Endometrial microvascular endothelial cells (primary cell): ENCODE measurements around the gene MARVELD3. TPM values are rescaled to one million over a fixed set of nuclear protein-coding genes. Genes with fewer than 3 reads are reported as not detected.
"Not testable (repeated sequence)": the region's sequence is repeated elsewhere in the genome, so short reads cannot be mapped to it uniquely, and the experiment has no call there.

Experiments
- in situ Hi-C: cut with HindIII; loops from 2 replicates; pipeline ENCODE4 v1.10.0; 2017; ENCODE audit warnings: low sequenced_read_pairs, low pct_unique_long_range_greater_than_20kb; ENCODE audit errors: inconsistent ontology term
- total RNA-seq: library from RNA; depleted of rRNA; stranded (reverse); fragments of >200 nt; gene quantifications from one replicate; pipeline ENCODE4 v1.2.3, GENCODE V29; 2015; ENCODE audit errors: inconsistent ontology term

The MARVELD3 gene
- total RNA-seq, 1 donor from 2014 or later: 0.19 TPM

DNA sequence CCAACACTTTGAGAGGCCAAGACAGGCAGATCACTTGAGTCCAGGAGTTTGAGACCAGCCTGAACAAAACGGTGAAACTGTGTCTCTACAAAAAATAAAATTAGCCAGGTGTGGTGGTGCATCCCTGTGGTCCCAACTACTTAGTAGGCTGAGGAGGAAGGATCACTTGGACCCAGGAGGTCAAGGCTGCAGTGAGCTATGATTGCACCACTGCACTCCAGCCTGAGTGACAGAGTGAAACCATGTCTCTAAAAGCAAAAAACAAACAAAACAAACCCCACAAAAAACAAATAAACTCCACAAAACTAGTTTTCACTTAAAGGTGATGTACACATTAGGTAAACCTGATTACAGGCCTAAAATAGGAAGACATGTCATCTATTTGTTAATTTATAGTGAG, 40.3 kb downstream of the MARVELD3 start:
- in situ Hi-C loops: no loop called here

DNA sequence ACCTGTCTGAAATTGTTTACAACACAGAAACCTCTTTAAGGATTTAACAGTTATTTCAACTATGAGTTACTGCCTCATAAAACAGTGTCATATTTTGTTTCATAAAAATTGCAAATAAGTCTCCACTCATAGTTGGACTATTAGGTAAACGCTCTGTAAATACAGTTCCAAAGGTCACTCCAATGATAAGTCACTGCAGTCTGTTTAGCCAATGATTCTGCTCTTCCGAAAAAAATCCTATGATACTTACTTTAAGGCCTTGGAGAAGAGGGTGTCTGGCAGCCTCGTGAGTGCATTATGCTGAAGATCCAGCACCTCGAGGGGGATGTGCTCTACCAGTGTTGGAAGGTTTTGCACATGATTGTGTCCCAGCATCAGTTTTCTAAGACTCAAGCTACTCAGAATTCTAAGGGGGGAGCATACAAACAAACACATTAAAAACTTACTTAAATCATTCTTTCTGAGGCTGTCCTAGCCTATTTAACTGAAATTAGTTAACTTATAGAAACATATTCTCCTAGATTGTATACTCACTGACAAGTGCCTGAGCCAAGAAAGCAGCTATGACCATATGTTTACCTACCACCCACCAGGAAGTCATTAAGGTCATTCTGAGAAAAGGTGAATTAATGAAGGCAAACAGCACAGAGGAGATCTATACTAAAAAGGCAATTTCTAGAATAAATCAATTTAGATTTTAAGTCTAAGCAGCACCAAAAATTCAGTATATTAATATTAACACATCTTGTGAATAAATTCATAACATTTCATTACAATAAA, 41.1 kb downstream of the MARVELD3 start:
- in situ Hi-C loops: no loop called here

DNA sequence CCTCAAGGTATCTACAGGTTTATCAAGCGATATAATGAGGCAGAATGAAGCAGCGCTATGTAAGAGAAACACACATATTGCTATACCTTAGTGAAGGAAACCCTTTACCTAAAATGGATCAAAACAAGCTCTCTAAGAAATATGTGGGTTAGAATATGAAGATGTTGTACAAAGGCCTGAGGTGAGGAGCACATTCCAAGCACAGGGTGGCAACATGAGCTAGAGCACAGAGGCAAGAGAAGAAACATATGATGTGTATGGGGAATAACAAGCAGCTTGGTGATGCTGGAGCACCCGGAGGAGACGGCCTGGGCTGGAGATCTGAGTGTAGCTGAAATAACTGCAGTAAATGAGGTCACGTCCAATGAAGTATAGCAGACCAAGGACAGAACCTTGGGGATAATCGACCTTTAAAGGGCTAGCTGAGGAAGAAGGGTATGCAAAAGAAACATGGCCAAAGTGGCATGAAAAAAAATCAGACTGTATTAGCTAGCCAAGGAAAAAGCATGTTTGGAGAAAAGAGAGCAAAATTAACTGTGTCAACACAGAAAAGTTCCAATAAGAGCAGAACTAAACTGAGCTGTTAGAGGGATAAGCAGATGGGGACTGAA, 44.0 kb downstream of the MARVELD3 start:
- in situ Hi-C loops: no loop called here

DNA sequence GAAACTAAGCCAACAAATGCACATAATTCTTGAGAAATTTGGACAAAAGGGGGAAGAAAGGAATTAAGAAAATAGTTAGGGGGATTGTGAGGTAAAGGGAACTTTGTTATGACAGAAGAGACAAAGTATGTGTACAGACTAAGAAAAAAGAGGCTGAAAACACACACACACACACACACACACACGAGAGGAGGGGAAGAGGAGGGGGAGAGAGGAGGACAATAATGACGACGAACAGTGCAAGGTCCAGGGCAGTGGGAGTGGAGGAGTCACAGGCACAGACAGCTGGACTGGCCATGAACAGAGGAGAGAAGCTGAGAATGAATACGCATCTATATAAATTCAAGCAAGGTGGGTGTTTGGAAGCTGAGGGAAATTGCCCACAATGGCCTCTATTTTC, 44.6 kb downstream of the MARVELD3 start:
- in situ Hi-C loops: no loop called here

DNA sequence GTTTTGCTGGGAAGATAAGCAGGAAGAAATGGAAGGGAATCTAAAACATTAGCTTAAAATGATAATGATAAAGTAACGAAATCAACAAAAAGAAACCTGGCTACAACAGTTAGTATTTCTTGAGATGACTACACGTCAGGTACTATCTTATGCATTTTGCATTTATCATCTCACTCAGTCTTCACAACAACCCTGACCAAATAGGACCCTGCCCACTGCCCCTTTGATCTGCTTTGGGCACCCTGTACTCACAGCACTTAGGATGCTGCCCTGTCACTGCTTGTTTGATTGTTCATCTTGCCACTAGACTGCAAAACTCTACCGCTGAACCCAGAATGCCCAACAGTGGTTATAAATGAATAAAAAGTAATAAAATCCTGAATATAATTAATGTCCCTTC, 45.2 kb downstream of the MARVELD3 start:
- in situ Hi-C loops: no loop called here

DNA sequence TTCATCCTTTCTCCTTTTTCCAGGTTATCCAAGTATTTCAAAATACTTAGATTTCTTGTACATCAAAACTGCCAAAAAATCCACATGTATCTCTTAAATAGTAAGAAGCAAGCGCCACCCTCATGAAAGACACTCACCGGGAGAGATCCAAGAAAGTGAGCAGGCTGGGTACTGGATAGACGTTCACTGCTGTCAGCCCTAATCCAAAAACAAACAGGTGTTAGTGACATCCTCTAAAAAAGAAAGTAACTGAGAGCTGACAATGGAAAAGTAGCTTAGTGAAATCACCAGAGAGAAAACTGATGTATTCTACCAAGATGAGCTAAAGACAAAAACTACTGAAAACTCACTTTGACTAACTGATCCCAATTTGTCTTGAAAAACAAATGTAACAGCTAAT, 46.1 kb downstream of the MARVELD3 start:
- in situ Hi-C loops: no loop called here

DNA sequence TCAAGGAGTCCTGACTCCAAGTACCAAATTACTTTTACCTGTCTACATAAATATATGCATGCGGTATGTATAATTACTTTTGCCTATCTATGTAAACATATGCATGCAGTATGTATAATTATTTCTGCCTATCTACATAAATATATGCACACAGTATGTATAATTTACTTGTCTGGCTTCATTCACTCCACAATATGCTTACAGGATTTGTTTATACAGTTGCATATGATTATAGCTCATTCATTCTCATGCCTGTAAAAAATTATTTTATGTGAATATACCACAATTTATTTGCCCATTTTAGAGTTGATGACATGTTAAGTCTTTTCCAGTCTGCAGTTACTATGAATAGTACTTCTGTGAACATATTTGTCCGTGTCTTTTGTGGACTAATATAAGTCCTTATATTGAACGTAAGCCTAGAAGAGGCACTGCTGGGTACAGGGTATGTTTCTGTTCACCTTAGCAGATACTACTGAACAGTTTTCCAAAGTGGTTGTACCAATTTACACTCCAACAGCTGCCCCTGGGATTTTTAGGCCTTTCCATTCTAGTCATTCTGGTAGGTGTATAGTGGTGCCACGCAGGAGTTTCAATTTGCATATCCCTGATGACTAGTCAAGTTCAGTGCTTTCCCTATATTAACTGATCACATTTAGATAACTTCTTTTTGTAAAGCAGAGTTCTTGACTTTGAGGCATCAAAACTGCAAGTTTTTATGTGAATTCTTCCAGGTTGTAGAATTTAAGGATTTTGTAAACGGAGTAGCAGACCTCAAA, 47.0 kb downstream of the MARVELD3 start:
- in situ Hi-C loops: no loop called here

DNA sequence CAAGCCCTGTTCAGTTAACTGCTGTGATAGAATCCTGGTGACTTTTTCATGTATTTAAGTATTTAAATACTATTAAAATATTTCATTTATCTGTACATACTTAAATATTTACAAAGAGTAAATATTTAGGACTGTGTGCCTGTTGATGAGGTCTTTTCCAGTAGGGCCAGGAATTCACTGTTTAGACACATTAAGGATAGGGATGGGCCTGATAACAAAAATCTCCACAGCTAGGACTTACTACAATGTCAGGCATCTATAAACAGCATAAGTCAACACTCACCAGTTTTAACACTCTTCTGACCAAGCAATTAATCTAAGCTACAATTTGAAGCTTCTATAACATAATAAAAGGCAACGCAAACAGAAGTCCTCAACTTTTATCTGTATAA, 47.6 kb downstream of the MARVELD3 start:
- in situ Hi-C loops: no loop called here

DNA sequence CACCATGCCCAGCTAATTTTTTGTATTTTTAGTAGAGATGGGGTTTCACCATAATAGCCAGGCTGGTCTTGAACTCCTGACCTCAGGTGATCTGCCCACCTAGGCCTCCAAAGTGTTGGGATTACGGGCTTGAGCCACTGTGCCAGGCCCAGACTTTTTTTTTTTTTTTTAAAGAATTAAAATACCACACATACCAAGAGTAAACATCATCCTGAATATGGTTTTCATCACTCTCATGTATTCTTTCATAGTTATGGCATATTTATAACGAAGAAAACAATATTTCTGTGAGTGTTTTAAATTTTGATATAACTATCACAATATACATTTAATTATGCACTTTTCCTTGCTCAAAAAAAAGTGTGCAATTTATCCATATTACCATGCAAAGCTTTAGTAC, 48.2 kb downstream of the MARVELD3 start:
- in situ Hi-C loops: no loop called here

DNA sequence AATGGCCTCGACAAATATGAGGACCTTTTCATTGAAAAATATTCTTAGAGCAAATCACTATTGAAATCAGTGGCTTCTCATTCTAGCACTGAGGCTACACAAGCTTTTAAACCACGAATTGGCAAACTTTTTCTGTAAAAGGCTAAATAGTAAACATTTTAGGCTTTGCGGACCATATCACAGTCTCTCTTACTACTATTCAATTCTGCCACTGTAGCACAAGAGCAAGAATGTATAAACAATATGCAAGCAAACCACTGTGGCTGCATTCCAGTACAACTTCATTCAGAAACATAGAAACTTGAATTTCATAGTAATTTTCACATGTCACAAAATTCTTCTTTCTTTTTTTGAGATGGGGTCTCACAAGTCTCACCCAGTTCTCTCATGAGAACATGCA, 49.4 kb downstream of the MARVELD3 start:
- in situ Hi-C loops: no loop called here

DNA sequence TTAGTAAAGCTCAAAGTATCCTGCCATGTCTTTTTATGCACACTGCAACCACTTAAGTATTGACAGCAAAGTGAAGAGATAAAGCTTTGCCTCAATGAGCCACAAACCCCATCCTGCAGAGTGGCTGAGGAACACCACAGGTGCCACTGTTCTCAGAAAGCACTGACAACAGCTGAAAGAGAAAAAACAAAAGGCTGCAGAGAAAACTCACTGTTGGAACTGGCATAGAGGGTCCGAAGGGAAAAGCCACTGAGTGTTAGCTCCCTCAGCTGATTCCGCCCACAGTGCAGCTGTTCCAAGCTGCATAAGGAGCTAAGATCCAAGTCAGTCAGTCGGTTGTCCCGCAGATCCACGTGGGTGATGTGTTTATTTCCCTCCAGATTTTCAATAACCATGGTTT, 50.3 kb downstream of the MARVELD3 start:
- in situ Hi-C loops: no loop called here

DNA sequence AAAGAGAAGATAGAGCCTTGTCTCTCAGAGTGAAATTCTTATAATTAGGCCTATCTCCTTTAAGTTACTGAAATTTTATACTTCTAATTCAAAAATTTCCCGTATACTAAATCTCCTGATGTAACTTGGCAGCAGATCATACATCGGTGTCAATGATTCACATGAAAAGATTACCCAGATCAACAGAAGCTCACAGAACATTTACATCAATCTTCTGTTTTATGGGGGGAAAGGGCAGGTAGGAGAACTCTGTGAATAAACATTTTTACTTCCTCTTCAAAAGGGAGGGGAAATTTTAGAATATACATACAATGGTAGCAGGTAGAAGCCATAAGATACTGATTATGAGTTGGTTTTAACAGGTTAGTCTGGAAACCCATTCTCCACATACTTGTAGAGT, 55.4 kb downstream of the MARVELD3 start:
- in situ Hi-C loops: no loop called here

DNA sequence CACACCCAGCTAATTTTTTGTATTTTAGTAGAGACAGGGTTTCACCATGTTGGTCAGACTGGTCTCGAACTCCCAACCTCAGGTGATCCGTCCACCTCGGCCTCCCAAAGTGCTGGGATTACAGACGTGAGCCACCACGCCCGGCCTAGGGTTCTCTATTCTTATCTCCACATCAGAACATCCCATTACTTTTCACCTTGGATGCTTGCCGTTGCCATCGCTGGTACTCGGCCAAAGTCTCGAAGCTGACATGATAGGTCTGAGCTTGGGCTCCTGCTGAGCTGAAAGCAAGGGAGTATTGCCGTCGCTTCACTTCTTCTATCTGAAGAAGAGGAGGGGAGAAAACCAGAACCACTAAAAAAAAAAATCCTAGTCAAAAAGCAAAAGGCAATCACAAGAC, 58.3 kb downstream of the MARVELD3 start:
- in situ Hi-C loops: not testable (repeated sequence)

Other genes starting within 250 kb of the MARVELD3 start
- gene TLE7, start 184.1 kb upstream of the MARVELD3 start, total RNA-seq: not detected
- 17.1 TPM for gene ZNF23, start 163.9 kb upstream of the MARVELD3 start, total RNA-seq
- gene ZNF19, start 136.9 kb upstream of the MARVELD3 start, total RNA-seq: 0.37 TPM
- not detected for gene CHST4, start 99.8 kb upstream of the MARVELD3 start, total RNA-seq
- not detected for gene TAT, start 49.1 kb upstream of the MARVELD3 start, total RNA-seq
- gene PHLPP2, start 98.5 kb downstream of the MARVELD3 start, total RNA-seq: 6.8 TPM
- gene AP1G1, start 182.7 kb downstream of the MARVELD3 start, total RNA-seq: 67.8 TPM
- 14.0 TPM for gene ATXN1L, start 219.8 kb downstream of the MARVELD3 start, total RNA-seq